GM08714 (cell line): Measurements from ENCODE around the gene CTXN1.
"Not testable (repeated sequence)": the region's sequence is repeated elsewhere in the genome, so short reads cannot be mapped to it uniquely, and the experiment has no call there.

Source experiments
- H3K4me3 ChIP-seq: fragments of 200-500 bp; sonication (Bioruptor generic); 2 replicates; pipeline ENCODE4 v1.5.1; 2014; ENCODE audit warnings: mild to moderate bottlenecking, low read length, inconsistent platforms
- ZNF274 ChIP-seq: IDR thresholded peaks from 2 replicates; pipeline ENCODE4 v1.6.1; 2012; ENCODE audit warnings: mild to moderate bottlenecking, low read depth, low read length

CTXN1 gene

DNA sequence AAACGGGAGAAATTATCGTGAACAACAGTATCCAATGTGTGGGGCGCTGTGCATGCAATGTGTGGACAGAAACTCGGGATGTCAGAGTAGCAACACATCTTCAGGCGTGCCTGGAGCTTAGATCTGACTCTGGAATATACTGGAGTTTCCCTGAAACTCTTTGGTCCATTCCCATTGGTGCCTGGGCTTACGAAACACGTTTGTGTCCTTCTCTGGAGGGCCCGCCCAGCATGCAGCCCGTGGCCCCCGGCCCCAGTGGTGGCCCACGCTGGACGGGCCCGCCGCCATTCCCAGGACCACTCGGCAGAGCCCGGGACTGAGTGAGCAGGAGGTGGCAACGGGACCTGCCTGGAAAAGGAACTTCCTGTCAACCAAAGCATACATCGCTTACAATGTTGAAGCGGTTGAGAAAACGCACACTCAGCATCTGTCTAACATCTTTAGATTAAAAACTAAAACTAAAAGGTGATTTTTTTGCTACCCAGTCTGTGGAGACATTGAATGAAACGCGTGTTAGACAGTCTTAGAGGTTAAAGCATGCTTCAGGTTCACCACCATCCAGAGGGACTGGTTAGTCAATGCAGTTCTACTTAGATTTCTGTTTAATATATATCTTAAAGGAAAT is 36.8 kb upstream of the CTXN1 start:
- H3K4me3 ChIP-seq = no peak overlapping the region
- TF ChIP-seq ZNF274 = no peak

GRCh38 chr19:7961920-7962626 is 36.1 kb upstream of the CTXN1 start:
- H3K4me3 ChIP-seq = no peak overlapping the region
- no peak for TF ChIP-seq ZNF274

DNA sequence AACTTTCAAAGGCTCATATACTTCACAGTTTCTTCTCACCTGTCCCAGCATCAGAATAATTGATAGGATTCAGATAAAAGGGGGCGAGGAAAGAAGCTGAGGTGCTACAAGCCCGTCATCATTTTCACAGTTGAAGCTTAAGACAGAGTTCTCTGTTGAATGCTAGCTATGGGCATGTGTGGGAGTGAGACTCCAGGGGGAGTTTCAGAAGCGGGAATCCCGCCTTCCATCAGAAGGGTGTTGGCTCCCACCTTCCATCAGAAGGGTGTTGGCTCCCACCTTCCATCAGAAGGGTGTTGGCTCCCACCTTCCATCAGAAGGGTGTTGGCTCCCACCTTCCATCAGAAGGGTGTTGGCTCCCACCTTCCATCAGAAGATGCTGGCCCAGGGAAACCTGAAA is 35.1 kb upstream of the CTXN1 start:
- not testable (repeated sequence) for H3K4me3 ChIP-seq

DNA sequence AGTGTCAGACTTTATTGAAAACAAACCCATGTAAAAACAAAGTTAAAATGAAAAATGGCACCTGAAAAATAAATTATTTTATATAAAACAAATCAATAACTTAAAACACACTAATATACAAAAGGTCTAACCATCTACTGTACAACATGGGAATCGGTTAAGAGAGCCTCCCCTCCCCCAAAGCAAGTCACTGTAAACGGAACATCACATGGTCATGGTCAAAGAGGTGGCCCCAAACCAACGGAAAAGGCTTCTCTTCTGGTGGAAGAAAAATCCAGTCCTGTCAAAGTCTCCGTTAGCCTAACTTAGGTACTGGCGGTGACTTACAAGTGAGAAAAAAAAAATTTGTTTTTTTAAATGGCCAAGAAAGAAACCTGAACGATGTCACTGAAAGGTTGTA is 33.3 kb upstream of the CTXN1 start:
- no peak for TF ChIP-seq ZNF274

DNA sequence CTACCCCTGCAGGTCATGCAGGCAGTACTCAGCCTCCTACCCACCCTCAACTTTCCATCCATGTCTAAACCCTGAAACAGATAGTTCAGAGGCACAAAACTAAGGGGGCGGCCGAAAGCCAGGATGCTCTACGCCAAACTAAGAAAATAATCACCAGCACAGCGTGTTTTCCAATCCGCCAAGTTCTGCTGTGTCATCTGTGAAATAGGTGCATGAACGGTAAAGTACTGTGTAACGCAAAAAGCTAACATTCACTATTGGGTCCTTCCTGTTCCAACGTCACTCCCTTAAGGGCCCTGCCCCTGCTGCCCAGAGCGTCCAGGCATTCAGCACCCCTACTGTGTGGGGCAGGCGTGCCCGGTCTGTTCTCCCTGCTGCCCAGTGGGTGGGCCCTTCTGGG is 29.8 kb upstream of the CTXN1 start:
- no peak overlapping the region for H3K4me3 ChIP-seq
- TF ChIP-seq ZNF274 = no peak

More for the DNA sequence above, 33.3 kb upstream of the CTXN1 start:
- H3K4me3 ChIP-seq = no peak overlapping the region

- TF ChIP-seq ZNF274 = no peak
- H3K4me3 ChIP-seq = no peak overlapping the region
Observed at GRCh38 chr19:7953576-7953975, 27.6 kb upstream of the CTXN1 start.

- TF ChIP-seq ZNF274 = no peak
- no peak overlapping the region for H3K4me3 ChIP-seq
Observed at GRCh38 chr19:7953060-7953459, 27.1 kb upstream of the CTXN1 start.

DNA sequence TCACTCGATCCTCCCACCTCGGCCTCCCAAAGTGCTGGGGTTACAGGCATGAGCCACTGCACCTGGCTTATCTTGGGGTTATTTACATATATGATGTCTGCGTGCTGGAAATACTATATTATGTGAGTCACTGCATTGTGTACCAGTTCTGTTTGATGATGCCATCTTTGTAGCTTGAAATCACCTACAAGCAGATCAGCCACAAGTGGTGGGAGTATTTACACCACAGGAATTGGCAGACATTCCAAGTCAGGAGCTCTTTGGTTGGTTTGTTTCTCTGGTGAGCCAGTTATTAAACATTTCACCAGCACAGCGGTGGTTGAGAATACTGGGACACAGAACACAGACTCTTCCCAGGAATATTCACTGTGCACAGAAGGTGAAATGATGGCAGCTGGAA is 22.0 kb upstream of the CTXN1 start:
- TF ChIP-seq ZNF274 = no peak

DNA sequence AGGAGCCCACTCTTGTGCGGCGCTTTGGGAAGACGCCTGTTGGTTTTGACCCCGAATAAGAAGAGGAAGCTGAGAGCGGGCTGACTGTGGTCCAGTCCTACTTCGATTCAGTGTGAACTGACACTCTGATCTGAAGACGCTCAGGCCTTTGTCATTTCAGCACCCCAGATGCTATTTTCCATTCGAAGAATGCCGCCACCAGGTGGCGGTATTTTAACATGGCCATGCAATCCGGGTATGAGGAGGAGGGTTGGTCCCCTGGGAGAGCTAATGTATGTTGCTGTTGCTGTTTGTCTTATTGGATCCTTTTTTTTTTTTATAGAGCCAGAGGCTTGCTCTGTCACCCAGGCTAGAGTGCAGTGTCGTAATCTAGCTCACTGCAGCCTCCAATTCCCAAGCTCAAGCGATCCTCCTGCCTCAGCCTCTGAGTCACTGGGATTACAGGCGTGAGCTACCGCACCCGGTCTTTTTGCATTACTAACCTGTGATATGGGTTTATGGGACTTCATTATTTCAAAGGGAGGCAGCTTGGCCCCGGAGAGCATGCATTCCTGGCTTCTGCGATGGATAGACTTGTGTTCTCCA is 18.3 kb upstream of the CTXN1 start:
- no peak for TF ChIP-seq ZNF274
- peak overlapping the region; percentile 78; the same call in 1 of the 2 replicates for H3K4me3 ChIP-seq

More for the DNA sequence above, 22.0 kb upstream of the CTXN1 start:
- no peak overlapping the region for H3K4me3 ChIP-seq

- TF ChIP-seq ZNF274 = no peak
- peak within 1 kb of the TSS; percentile 95 for H3K4me3 ChIP-seq
Observed at GRCh38 chr19:7943444-7944176, 17.7 kb upstream of the CTXN1 start, which contains the start of gene TIMM44. Gene TIMM44 (minus strand): TSS chr19:7943666. CDS start chr19:7943651, 15 bp downstream.

DNA sequence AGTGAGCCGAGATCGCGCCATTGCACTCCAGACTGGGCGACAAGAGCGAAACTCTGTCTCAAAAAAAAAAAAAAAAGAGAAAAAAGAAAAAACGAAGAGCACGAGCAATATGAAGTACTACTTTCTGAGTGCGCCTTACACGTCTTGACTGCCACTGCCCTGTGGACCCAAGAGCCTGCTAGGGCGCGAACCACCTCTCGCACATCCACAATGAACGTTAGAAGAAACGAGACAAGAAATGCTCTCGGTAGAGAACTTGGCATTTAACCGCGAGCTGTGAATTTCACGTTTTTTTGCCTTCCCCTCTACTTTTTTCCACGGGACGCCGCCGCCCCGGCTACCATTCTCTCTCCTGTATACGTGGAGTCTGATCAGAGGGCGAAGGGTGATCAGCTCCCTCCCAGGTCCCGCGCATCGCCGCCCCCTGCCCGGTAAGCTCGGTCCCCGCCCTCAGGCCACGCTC is 17.1 kb upstream of the CTXN1 start:
- peak overlapping the region; percentile 95 for H3K4me3 ChIP-seq
- TF ChIP-seq ZNF274 = no peak

- peak overlapping the region; percentile 95; the same call in 1 of the 2 replicates for H3K4me3 ChIP-seq
- TF ChIP-seq ZNF274 = no peak
Observed at GRCh38 chr19:7941895-7942596, 16.1 kb upstream of the CTXN1 start.

DNA sequence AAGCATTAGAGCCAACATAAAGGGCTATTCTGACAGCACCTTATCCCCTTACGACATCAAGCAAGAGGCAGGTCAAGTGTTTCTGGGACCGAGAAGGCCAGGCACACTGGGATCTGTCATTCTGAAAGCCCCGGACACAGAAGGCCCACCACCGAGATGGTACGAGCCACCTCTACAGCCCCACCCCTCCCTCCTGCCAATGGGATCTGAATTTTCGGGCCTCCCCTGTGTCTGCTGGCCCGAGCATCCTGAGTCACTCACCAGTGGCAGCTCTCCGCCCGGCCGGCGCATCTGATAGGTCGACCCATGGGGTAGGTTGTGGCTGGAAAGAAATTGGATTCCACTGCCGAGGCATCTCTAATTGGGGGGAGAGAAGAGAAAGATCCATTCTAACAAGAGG is 14.9 kb upstream of the CTXN1 start:
- TF ChIP-seq ZNF274 = no peak
- no peak overlapping the region for H3K4me3 ChIP-seq

DNA sequence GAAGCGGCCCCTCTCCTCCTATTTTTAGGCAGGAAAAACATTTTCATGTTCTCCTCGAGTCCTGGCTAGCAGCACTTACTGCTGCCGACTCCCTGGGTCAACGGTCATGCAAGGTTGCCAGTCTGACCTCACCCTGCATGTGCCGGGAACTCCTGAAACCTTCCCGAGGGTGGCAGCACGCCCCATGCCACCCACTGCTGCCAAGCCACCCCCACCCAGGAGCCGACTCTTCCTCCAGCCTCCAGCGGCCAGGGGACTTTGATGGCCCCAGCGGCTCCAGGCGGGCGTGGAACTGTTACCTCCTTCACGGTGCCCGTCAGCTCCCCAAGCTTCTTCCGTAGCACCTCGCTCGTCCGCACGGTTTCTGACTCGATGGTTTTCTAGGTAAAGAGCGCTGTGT is 8.8 kb upstream of the CTXN1 start:
- no peak overlapping the region for H3K4me3 ChIP-seq
- no peak for TF ChIP-seq ZNF274
